HEK293T (cell line): Measurements from ENCODE around the gene CCDC80.

Experiments used
- CTCF ChIA-PET: fragments of 350-600 bp; formaldehyde crosslinking; extraction: SDS; loops from one replicate; lab custom pipeline; 2021; ENCODE audit warnings: antibody characterized with exemption, inconsistent platforms; lab: Yijun Ruan, JAX
- POLR2A ChIA-PET: fragments of 350-600 bp; formaldehyde crosslinking; extraction: SDS; loops from one replicate; lab custom pipeline; 2020; ENCODE audit warnings: antibody characterized with exemption, inconsistent platforms; lab: Yijun Ruan, JAX
- DNase-seq: peaks from one replicate; pipeline ENCODE4 v3.0.0; 2012; ENCODE audit warnings: mixed read lengths; ENCODE audit errors: extremely low spot score
- ARNT ChIP-seq: fragments of 450-650 bp; IDR thresholded peaks from 2 replicates; pipeline ENCODE4 v1.6.1; 2017; ENCODE audit warnings: mild to moderate bottlenecking
- BHLHE40 ChIP-seq: fragments of 450-650 bp; IDR thresholded peaks from 2 replicates; pipeline ENCODE4 v1.6.1; 2016; ENCODE audit warnings: mild to moderate bottlenecking, moderate library complexity, borderline replicate concordance
- CTBP1 ChIP-seq: fragments of 450-650 bp; IDR thresholded peaks from 2 replicates; pipeline ENCODE4 v1.6.1; 2016; ENCODE audit warnings: borderline replicate concordance
- ELF4 ChIP-seq: fragments of 450-650 bp; IDR thresholded peaks from 2 replicates; pipeline ENCODE4 v1.6.1; 2017; ENCODE audit warnings: antibody characterized with exemption
- FOXA1 ChIP-seq: fragments of 450-650 bp; IDR thresholded peaks from 2 replicates; pipeline ENCODE4 v1.6.1; 2016; ENCODE audit warnings: mild to moderate bottlenecking
- FOXK2 ChIP-seq: fragments of 450-650 bp; IDR thresholded peaks from 2 replicates; pipeline ENCODE4 v1.6.1; 2016; ENCODE audit warnings: mild to moderate bottlenecking
- FOXM1 ChIP-seq: fragments of 450-650 bp; IDR thresholded peaks from 2 replicates; pipeline ENCODE4 v1.6.1; 2017; ENCODE audit warnings: mild to moderate bottlenecking, borderline replicate concordance
- HDGF ChIP-seq: fragments of 450-650 bp; IDR thresholded peaks from 2 replicates; pipeline ENCODE4 v1.6.1; 2017; ENCODE audit warnings: antibody characterized with exemption, borderline replicate concordance
- L3MBTL2 ChIP-seq: fragments of 450-650 bp; conservative IDR thresholded peaks from 2 replicates; pipeline ENCODE4 v1.6.1; 2016; ENCODE audit warnings: mild to moderate bottlenecking
- LEF1 ChIP-seq: fragments of 450-650 bp; IDR thresholded peaks from 2 replicates; pipeline ENCODE4 v1.6.1; 2017; ENCODE audit warnings: mild to moderate bottlenecking, borderline replicate concordance
- NFRKB ChIP-seq: fragments of 450-650 bp; IDR thresholded peaks from 2 replicates; pipeline ENCODE4 v1.6.1; 2016; ENCODE audit warnings: mild to moderate bottlenecking, moderate library complexity
- PKNOX1 ChIP-seq: fragments of 450-650 bp; IDR thresholded peaks from 2 replicates; pipeline ENCODE4 v1.6.1; 2016
- SP1 ChIP-seq: fragments of 450-650 bp; IDR thresholded peaks from 2 replicates; pipeline ENCODE4 v1.6.1; 2017
- SUZ12 ChIP-seq: fragments of 450-650 bp; IDR thresholded peaks from 2 replicates; pipeline ENCODE4 v1.6.1; 2016; ENCODE audit warnings: mild to moderate bottlenecking
- TARDBP ChIP-seq: fragments of 450-650 bp; IDR thresholded peaks from 2 replicates; pipeline ENCODE4 v1.6.1; 2016
- ZNF384 ChIP-seq: fragments of 450-650 bp; IDR thresholded peaks from 2 replicates; pipeline ENCODE4 v1.6.1; 2016

The CCDC80 gene

DNA sequence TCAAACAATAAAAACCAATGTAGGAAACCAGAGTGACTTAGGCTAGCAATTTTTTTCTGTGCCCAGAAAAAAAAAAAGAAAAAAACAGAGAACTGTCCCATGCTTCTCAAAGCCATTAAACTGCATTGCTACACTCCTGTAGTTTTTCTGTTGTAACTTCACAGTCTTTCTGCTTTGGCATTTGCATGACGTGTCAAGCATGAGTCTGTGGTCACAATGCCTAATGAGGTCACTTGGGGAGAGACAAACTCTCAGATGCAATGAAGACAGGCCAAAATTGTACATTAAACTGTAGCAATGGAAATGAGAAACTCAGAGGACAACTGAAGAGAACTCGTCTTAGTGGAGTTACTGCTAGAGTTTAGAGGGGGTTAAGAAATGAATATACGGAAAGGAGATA lies 30.8 kb downstream of the CCDC80 start:
- TF ChIP-seq ELF4, result no peak
- no peak for TF ChIP-seq PKNOX1
- no peak for TF ChIP-seq NFRKB
- no peak for TF ChIP-seq SP1
- no peak for TF ChIP-seq HDGF
- no peak for TF ChIP-seq BHLHE40
- TF ChIP-seq TARDBP, result no peak
- no peak for TF ChIP-seq ARNT
- no peak for TF ChIP-seq ZNF384
- no peak for TF ChIP-seq LEF1
- no peak for DNase-seq
- CTCF ChIA-PET, result no interaction called here
- POLR2A ChIA-PET, result no interaction called here

- no peak for DNase-seq
- CTCF ChIA-PET, result interaction anchor here (1.0 kb wide), 1 partner anchor 36 kb away, joined by 3 read pairs; no protein-coding TSS in a partner anchor
These were observed 33.1 kb downstream of the CCDC80 start for GRCh38 chr3:112607863-112608262.

DNA sequence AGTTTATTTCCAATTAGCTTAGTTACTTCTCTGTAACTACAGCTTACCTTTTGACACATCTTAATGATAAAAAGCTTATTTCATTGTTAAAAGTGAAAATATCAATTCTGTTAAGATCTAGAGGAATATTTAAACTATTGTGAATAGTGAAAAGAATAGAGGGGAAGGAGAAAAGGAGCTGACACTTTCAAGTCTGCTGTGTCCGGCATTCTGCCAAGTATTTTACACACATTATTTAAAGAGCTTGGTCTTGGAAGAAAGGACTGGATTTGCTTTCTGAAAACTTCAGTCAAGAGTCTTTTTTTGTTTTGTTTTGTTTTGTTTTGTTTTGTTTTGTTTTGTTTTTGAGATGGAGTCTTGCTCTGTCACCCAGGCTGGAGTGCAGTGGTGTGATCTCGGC lies 34.8 kb downstream of the CCDC80 start:
- CTCF ChIA-PET, result interaction anchor here (0.5 to 0.7 kb wide), 2 partner anchors 29 to 44 kb away, joined by 3 read pairs; partner anchors contain the start of genes ATG3 and SLC35A5
- DNase-seq, result no peak
- POLR2A ChIA-PET, result interaction anchor here (0.6 kb wide), 1 partner anchor 11 kb away, joined by 3 read pairs; no protein-coding TSS in a partner anchor
- TF ChIP-seq BHLHE40 (no peak), ELF4 (no peak), CTBP1 (no peak), FOXK2 (no peak), PKNOX1 (no peak), ARNT (no peak), SP1 (no peak), NFRKB (no peak), FOXA1 (no peak), L3MBTL2 (no peak), LEF1 (no peak)

More at GRCh38 chr3:112607863-112608262, 33.1 kb downstream of the CCDC80 start:
- POLR2A ChIA-PET, result no interaction called here
- TF ChIP-seq FOXA1, result no peak
- no peak for TF ChIP-seq HDGF
- no peak for TF ChIP-seq FOXK2
- TF ChIP-seq L3MBTL2, result no peak
- no peak for TF ChIP-seq SP1
- TF ChIP-seq LEF1, result no peak
- TF ChIP-seq ZNF384, result no peak
- TF ChIP-seq TARDBP, result no peak
- TF ChIP-seq CTBP1, result no peak
- no peak for TF ChIP-seq PKNOX1
- TF ChIP-seq FOXM1, result no peak
- TF ChIP-seq BHLHE40, result no peak
- TF ChIP-seq NFRKB, result no peak
- no peak for TF ChIP-seq ARNT
- no peak for TF ChIP-seq ELF4
- no peak for TF ChIP-seq SUZ12

DNA sequence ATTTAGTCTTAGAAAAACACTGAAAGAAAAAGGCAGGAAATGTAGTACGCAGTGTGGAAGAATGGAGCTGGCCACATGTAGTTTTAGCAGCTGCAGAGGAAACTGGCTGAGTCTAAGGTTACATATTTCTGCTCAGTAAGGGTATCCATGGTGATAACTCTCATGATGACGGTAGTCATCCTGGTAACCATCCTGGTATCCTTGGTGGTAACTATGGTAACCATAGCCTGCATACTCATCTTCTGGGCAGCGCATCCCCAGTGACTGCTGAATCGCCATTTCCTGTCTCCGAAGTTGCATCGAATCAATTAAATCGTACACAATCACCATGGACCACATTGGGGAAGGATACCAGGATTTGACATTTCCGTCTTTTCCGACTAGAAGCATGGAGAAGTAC lies 35.7 kb downstream of the CCDC80 start:
- POLR2A ChIA-PET, result no interaction called here
- no peak for TF ChIP-seq FOXK2
- TF ChIP-seq HDGF, result no peak
- TF ChIP-seq ZNF384, result no peak
- TF ChIP-seq NFRKB, result no peak
- no peak for TF ChIP-seq LEF1
- TF ChIP-seq PKNOX1, result no peak
- CTCF ChIA-PET, result no interaction called here

DNA sequence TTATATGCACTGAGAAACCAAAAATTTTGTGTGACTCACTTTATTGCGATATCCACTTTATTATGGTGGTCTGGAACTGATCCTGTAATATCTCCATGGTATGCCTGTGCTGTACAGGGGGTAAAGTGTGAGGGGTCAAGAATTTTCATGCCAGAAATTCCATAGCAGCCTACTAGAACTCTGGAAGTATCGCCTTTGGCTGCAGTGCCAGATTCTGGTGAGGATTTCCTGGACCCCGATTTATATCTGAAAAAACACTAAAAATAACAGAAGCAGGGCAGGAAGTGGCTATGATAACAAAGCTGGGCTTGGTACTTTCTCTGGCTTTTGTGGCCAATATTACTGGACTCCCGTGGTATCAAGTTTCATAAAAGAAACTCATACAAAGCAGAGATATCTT lies 36.4 kb downstream of the CCDC80 start:
- DNase-seq, result no peak
- CTCF ChIA-PET, result no interaction called here
- TF ChIP-seq L3MBTL2 (no peak), CTBP1 (no peak), FOXA1 (no peak), HDGF (no peak), SP1 (no peak), PKNOX1 (no peak), SUZ12 (no peak), BHLHE40 (no peak), LEF1 (no peak), ARNT (no peak), FOXK2 (no peak), ZNF384 (no peak), FOXM1 (no peak), NFRKB (no peak)
- POLR2A ChIA-PET, result no interaction called here

More for the DNA sequence above, 35.7 kb downstream of the CCDC80 start:
- no peak for DNase-seq
